HG03135 (cell line): ENCODE data around the gene IRGM.

Experiments
- ATAC-seq: cut with Tn5 transposase; IDR thresholded peaks from one replicate; pipeline ENCODE4 v1.9.1; 2021; ENCODE audit warnings: mild to moderate bottlenecking, moderate library complexity; ENCODE audit not compliant: unreplicated experiment

IRGM gene

GRCh38 chr5:150895431-150896428, 49.4 kb downstream of the IRGM start:
- no peak for ATAC-seq
